IPS DF 6.9 (cell line): ENCODE measurements around the gene PSKH1.
"Not testable (repeated sequence)": the region's sequence is repeated elsewhere in the genome, so short reads cannot be mapped to it uniquely, and the experiment has no call there.

Source experiments
- DNase-seq: peaks from one replicate; pipeline ENCODE4 v3.0.0-alpha.2; 2013; ENCODE audit warnings: low read depth, low spot score
- H3K27ac ChIP-seq: one replicate; pipeline ENCODE4 v1.5.1; 2013; ENCODE audit warnings: low read length, control low read depth
- H3K27me3 ChIP-seq: 2 replicates; pipeline ENCODE4 v1.6.1; 2013; ENCODE audit warnings: mild to moderate bottlenecking, low read length; ENCODE audit not compliant: control insufficient read depth, insufficient read depth
- H3K36me3 ChIP-seq: 2 replicates; pipeline ENCODE4 v1.6.1; 2013; ENCODE audit warnings: low read length; ENCODE audit not compliant: control insufficient read depth, insufficient read depth
- H3K4me1 ChIP-seq: 2 replicates; pipeline ENCODE4 v1.6.1; 2013; ENCODE audit warnings: low read length; ENCODE audit not compliant: control insufficient read depth, insufficient read depth
- H3K4me3 ChIP-seq: 2 replicates; pipeline ENCODE4 v1.5.1; 2013; ENCODE audit warnings: mild to moderate bottlenecking, low read length
- H3K9me3 ChIP-seq: 2 replicates; pipeline ENCODE4 v1.6.1; 2013; ENCODE audit warnings: low read length, inconsistent platforms; ENCODE audit not compliant: control insufficient read depth, insufficient read depth
- WGBS: extraction: QIAGEN DNeasy Blood & Tissue Kit; methylation state at CpG from one replicate; pipeline ENCODE4 v1.1.7; 2013; ENCODE audit warnings: mixed read lengths, missing lambda C conversion rate; ENCODE audit not compliant: insufficient read length, insufficient coverage; 5-methylcytosine and 5-hydroxymethylcytosine counted together

The PSKH1 gene

DNA sequence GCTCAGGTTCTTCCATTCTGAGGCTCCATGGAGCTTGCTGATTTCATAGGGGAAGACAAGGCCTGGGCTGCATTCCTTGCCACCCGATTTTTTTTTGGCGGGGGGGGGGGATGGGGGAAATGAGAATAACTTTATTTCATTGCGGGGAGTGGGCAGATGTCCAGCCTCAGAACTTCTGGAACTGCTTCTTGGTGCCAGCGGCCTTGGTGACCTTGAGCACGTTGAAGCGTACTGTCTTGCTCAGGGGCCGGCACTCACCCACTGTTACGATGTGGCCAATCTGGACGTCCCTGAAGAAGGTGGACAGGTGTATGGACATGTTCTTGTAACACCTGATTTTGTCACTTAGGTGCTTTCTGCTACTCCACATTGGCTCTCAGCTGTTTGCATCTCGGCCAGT is 37.3 kb upstream of the PSKH1 start:
- Histone ChIP-seq H3K9me3 (no peaks in the 10 kb centered on the region), H3K27me3 (no peaks in the 10 kb centered on the region), H3K36me3 (peaks cover 4% of the 10 kb centered on the region), H3K4me1 (peaks cover 4% of the 10 kb centered on the region; the same call in 1 of the 2 replicates), H3K27ac (no peak overlapping the region), H3K4me3 (no peak overlapping the region)
- no peak for DNase-seq
- no CpG with 5 or more reads among the region's 10 CpGs for WGBS

DNA sequence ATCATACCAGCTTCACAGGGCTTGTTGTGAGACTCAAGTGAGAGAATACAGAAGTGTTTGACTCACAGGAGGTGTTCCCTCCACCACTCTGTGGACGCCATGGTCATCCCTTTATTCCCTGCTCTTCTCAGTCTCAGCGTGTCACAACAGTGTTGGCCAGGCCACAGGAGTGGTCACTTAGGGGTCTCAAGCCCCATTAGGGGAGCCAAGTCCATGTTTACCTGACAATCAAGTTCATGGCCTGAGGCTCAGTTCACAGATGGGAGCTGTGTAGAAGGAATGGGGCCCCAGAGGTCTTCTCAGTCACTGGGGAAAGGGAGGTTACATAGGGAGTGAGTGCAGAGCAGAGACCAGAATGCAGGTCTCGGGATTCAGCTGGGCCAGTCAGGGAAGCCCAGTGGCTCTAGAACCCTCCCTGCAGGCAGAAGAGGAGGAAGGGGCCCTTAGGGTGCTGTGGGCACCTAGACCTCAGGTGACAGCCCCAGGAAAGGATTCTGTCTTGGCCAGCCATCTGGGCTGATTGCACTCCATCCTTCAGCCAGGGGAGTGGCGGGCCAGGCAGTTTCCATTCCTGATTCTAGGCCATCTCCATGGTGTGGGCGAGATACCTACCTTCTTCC is 36.0 kb upstream of the PSKH1 start:
- H3K9me3 ChIP-seq, result no peaks in the 10 kb centered on the region
- no CpG with 5 or more reads among the region's 5 CpGs for WGBS
- no peaks in the 10 kb centered on the region for H3K27me3 ChIP-seq
- no peak overlapping the region for H3K27ac ChIP-seq
- H3K36me3 ChIP-seq, result peaks cover 7% of the 10 kb centered on the region
- H3K4me3 ChIP-seq, result no peak overlapping the region
- peaks cover 4% of the 10 kb centered on the region; the same call in 1 of the 2 replicates for H3K4me1 ChIP-seq
- no peak for DNase-seq

DNA sequence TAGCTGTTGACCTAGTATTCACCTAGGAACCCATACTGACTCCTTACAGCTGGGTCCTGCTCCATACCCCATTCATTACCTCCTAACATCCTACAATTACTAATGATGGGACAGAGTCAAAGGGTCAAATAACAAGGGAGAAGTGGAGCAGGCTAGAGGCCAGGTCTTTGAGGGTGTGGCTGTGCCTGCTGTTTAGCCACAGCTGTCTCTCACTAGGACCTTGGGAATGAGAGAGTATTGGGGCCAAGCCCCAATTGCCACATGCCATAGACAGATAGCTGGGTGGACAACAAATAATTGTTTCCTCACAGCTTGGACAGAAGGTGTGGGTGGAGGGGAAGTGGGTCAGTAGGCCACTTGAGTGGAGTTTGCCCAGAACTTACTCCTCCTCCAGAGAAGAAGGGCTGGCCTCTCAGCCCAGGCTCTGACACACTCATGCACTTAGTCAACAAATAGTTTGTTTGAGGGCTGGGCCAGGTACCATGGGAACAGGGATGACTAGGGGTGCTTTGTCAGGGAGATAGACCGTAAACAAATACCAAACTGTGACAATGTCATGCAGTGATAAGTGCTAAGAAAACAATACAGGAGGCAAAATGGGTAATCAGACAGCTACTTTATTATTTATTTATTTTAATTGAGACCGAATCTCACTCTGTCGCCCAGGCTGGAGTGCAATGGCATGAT is 35.4 kb upstream of the PSKH1 start:
- Histone ChIP-seq H3K27ac (no peak overlapping the region), H3K36me3 (peaks cover 7% of the 10 kb centered on the region), H3K27me3 (no peaks in the 10 kb centered on the region), H3K4me3 (no peak overlapping the region), H3K9me3 (no peaks in the 10 kb centered on the region), H3K4me1 (peaks cover 4% of the 10 kb centered on the region; the same call in 1 of the 2 replicates)
- WGBS, result no CpG with 5 or more reads among the region's 3 CpGs
- DNase-seq, result no peak

DNA sequence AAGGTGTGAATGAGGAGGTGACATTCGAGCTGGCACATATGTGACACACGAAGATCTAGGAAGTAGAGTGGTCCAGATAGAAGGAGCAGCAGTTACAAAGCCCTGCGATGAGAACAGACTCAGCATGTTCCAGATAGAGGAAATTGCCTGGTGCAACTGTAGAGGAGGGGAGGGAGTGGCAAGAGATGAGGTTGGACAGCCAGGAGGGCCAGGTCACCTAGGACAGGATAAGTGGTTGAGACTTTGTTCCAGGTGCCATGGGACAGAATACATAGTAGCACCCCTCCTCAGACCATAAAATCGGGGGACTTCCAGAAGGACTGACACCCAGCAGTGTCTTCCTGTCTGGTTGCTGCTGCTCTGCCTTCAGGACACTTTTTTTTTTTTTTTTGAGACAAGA is 34.6 kb upstream of the PSKH1 start:
- WGBS, result no CpG with 5 or more reads among the region's 4 CpGs
- no peak overlapping the region for H3K27ac ChIP-seq

DNA sequence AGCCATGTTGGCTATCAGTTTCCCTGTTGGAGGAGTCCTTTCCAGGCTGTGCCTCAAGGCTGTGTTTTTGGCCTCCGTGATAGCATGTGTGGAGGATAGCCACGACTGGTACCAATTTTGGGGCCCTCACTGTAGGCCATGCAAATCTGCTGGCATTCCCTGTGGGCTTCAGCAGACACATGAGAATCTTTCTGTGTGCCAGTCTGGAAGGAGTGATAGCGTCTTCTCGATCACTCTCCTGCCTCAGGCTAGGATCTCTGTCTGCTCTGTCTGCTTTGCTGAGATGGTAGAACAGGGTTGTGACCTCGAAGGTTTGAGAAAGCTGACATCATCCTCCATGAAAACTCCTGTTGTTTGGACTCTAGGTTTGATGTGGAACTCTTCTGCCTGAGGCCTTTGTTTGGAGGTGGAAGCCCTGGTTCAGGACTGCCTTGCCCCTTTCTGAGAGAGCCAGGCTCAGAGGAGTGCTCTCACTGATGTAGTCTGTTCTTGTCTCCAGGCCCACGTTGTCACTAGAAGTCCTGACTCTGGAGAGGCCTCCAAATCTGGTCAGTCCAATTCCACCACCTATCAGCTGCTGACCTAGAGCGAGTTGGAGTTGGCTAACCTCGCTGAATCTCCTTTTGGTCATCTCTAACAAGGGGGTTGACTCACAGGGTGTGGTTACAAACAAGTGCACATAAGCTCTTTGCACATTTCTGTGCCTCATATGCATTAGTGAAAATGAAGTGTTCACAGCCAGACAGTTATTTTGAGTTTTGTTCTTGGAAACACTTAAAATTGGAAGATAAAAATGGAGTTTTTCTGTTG is 32.3 kb upstream of the PSKH1 start:
- no peak for DNase-seq
- no peak overlapping the region for H3K4me3 ChIP-seq
- WGBS, result no CpG with 5 or more reads among the region's 8 CpGs

More for the DNA sequence above, 34.6 kb upstream of the PSKH1 start:
- Histone ChIP-seq H3K36me3 (peaks cover 7% of the 10 kb centered on the region), H3K4me1 (peaks cover 4% of the 10 kb centered on the region; the same call in 1 of the 2 replicates), H3K4me3 (no peak overlapping the region), H3K27me3 (no peaks in the 10 kb centered on the region), H3K9me3 (no peaks in the 10 kb centered on the region)
- no peak for DNase-seq

DNA sequence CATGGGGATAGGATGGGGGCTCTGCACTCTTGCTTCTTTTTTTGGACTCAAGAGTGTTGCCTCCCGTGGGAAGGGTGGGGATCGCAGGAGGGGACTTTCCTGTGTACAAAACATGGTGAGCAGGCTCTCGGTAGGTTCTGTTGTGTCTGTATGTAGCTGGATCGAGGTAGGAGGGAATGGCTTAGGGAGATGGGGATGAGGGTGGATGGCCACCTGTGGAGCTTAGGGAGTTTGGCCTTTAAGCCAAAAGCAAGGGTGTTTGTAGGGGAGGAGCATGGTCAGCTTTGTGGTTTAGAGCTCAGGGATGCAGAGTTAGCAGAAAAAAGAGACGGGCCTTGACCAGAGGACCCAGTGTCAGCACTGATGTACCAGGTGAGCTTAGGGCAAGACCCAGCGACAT is 31.2 kb upstream of the PSKH1 start:
- peaks cover 13% of the 10 kb centered on the region for H3K36me3 ChIP-seq

More for the DNA sequence above, 32.3 kb upstream of the PSKH1 start:
- Histone ChIP-seq H3K9me3 (no peaks in the 10 kb centered on the region), H3K27me3 (no peaks in the 10 kb centered on the region), H3K4me1 (peaks cover 4% of the 10 kb centered on the region; the same call in 1 of the 2 replicates), H3K27ac (no peak overlapping the region), H3K36me3 (peaks cover 13% of the 10 kb centered on the region)

DNA sequence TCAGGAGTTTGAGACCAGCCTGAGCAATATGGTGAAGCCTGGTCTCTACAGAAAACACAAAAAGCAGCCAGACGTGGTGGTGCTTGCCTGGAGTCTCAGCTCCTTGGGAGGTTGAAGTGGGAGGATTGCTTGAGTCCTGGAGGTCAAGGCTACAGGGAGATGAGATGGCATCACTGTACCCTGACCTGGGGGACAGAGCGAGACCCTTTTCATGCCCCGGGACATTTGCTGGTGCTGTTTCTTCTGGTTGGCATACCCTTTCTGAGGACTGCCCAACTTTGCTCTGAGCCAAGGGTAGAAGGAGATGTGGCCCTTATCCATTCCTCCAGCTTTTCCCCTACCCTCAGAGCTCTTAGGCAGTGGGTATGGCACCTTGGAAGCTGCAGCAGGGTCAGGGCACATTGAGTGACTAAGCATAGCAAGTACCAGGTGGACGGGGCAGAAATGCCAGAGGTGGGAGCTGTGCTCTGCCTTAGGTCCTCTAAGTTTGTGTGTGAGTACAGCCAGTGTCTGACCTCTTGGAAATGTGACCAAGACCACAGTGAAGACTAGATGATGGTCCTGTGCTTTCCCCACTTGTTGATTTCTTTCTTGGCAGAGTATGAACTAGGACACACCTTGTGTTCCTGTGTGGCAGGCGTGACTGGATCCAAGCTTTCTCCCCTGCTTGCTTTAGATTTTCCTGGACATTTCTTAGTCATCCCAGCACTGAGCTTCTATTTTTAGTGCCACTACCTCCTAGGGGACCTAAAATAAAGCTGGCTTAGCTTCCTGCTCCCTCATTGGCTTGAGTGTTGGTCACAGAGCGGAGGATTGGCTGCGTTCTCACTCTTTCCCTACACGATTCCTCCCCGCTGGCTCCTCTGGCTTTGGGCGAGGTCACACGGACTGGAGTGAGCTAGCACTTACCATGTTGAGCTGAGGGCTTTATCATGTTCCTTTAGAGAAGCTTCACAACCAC is 30.2 kb upstream of the PSKH1 start:
- H3K4me1 ChIP-seq, result no peaks in the 10 kb centered on the region
- H3K9me3 ChIP-seq, result no peaks in the 10 kb centered on the region
- no peaks in the 10 kb centered on the region for H3K27me3 ChIP-seq
- no peak overlapping the region for H3K27ac ChIP-seq
- peaks cover 15% of the 10 kb centered on the region for H3K36me3 ChIP-seq
- WGBS, result no CpG with 5 or more reads among the region's 11 CpGs
- DNase-seq, result no peak
- no peak overlapping the region for H3K4me3 ChIP-seq

More for the DNA sequence above, 31.2 kb upstream of the PSKH1 start:
- H3K27ac ChIP-seq, result no peak overlapping the region
- WGBS, result no CpG with 5 or more reads among the region's 6 CpGs
- no peak for DNase-seq
- no peaks in the 10 kb centered on the region for H3K27me3 ChIP-seq
- peaks cover 3% of the 10 kb centered on the region; the same call in 1 of the 2 replicates for H3K4me1 ChIP-seq
- H3K9me3 ChIP-seq, result no peaks in the 10 kb centered on the region
- H3K4me3 ChIP-seq, result no peak overlapping the region

DNA sequence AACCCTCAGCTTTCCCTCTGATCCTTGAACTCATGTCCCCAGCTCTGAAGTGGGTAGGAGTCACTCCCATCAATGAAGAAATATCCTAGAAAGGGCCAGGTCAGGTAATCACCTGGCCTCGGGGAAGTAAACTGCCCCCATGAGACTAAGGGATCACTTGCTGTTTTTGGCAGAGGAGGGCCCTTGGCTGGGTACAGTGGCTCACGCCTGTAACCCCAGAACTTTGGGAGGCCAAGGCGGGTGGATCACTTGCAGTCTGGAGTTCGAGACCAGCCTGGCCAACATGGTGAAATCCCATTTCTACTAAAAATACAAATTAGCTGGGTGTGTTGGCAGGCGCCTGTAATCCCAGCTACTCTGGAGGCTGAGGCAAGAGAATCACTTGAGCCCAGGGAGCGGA is 29.0 kb upstream of the PSKH1 start:
- not testable (repeated sequence) for DNase-seq, H3K9me3 ChIP-seq, H3K4me3 ChIP-seq, H3K27ac ChIP-seq, H3K27me3 ChIP-seq, H3K4me1 ChIP-seq
- H3K36me3 ChIP-seq, result peaks cover 19% of the 10 kb centered on the region
- WGBS, result no CpG with 5 or more reads among the region's 6 CpGs

DNA sequence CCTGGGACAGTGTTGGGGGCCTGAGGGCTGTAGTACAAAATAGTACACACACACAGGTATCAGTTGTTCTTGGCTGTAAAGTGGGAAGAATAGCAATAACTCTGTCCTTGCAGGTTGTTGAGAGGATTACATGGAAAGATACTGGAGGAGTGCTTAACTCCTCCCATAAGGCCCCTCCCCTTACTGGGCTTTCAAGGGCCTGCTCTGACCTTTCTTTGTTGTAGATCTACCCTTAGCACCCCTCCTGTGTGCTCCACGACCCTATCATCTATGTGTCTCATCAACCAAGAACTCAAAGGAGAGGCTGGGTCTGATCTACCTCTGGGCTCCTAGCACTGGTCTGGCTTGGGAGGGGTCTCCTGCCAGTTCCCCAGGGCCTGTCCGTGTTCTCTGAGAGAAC is 28.5 kb upstream of the PSKH1 start:
- no CpG with 5 or more reads among the region's 2 CpGs for WGBS
- Histone ChIP-seq H3K27ac (no peak overlapping the region), H3K4me1 (no peaks in the 10 kb centered on the region), H3K36me3 (peaks cover 19% of the 10 kb centered on the region), H3K9me3 (no peaks in the 10 kb centered on the region), H3K4me3 (no peak overlapping the region), H3K27me3 (no peaks in the 10 kb centered on the region)
- no peak for DNase-seq
